ENCODE data around the gene UROS.

- TF ChIP-seq CTCF (IDR thresholded peaks at IDR 0.05): no peak
- no peak for TF ChIP-seq POLR2AphosphoS5 (IDR thresholded peaks at IDR 0.05)
- no peak for TF ChIP-seq POLR2A (IDR thresholded peaks at IDR 0.05)
Observed at GRCh38 chr10:125838802-125839575, 15.9 kb upstream of the UROS start.

Measured in upper lobe of left lung (tissue), 4 donors.